DMS53 treated with DMSO at 0.1 percent for 48 hours (cell line): ENCODE results near the gene GADL1.

Experiments used
- DNase-seq: peaks from one replicate; lab custom pipeline; 2025; ENCODE audit not compliant: unreplicated experiment; lab: John Stamatoyannopoulos, UW

The GADL1 gene

DNA sequence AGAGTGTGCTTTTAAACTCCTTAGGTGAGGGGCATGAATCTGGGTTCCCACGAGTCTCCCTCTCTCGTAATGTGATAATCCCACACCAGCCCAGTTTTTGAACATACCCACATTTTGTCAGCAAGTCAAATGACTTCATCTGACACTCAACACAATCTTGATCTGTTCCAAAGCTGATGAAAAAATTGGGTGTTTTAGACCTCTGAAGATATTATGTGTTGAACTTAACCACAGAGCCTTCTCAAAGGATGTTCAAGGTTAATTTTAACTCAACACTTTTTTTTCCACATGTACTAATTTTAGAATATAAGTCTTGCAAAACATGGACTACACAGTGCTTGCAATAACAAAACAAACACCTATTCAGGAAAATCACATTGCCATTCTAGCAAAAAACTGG lies 164.9 kb downstream of the GADL1 start:
- no peak for DNase-seq

DNA sequence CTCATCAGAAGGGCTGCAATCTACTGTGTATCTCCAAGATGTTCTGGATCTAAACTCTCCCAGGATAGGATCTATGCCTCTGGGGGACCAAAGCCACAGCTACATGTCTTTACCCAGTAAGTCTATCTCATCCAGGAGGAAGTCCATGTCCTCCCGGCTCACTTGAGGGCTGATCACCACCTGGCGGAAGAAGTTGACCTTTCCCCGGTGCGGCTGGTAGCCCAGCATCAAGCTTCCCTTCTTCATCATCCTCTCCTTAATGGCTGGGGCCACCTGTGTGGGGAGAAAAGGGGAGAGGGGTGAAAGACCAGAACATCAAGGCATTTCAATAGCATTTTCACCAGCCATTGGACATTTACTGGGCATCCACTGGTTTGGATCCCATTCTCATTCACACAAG lies 166.3 kb downstream of the GADL1 start:
- no peak for DNase-seq

DNA sequence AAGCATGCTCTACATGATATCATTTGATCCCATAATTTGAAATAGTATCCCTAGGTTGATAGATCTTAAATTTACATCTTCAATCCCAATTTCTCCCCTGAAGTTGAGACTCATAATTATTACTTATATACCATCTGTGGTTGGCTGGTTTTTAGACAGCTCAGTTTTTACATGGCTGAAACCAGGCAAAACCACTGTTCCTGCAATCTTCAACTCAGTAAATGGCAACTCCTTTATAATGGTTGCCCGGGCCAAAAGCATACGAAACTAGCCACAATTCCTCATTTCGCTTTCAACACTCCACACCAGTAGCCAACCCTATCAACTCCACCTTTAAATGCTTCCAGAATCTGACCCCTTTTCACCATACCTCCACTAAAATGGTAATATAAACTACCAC lies 169.6 kb downstream of the GADL1 start:
- DNase-seq, result no peak

- no peak for DNase-seq
These were observed 171.2 kb downstream of the GADL1 start for GRCh38 chr3:30723211-30723610.

- DNase-seq, result no peak
These were observed 173.2 kb downstream of the GADL1 start for GRCh38 chr3:30721314-30721634.

DNA sequence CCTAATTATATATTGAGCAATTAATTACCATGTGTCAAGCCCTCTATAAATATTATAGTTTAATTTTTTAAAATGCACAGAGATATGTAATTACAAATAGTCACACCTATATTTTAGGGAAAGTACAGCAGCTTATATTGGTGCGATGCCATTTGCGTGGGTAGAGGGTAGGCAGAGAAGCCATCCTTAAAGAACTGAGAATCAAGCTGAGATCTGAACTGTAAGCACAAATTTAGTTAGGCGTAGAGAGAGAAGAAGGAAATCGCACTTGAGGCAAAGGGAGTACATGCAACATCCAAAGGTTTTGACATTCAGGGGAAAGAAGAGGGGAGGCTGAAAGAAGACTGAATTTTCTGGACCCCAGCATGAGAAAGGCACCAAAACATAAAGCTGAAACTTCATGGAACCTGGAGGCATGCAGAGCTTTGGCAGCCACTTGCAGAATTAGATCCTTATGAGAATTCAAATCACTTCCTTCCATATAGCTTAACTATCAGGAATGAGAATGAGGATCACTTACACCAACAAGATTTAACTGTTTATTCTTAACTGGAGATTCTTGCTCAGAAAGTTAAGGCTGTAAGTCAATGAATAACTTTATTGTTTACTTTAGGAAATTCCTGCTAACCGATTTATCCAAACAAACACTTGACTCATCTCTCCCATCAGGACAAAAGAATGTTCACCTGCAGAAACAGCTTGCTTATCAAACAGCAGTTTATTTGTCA lies 173.7 kb downstream of the GADL1 start:
- peak; percentile 16 for DNase-seq

GRCh38 chr3:30719536-30719935 lies 174.9 kb downstream of the GADL1 start:
- DNase-seq, result no peak

DNA sequence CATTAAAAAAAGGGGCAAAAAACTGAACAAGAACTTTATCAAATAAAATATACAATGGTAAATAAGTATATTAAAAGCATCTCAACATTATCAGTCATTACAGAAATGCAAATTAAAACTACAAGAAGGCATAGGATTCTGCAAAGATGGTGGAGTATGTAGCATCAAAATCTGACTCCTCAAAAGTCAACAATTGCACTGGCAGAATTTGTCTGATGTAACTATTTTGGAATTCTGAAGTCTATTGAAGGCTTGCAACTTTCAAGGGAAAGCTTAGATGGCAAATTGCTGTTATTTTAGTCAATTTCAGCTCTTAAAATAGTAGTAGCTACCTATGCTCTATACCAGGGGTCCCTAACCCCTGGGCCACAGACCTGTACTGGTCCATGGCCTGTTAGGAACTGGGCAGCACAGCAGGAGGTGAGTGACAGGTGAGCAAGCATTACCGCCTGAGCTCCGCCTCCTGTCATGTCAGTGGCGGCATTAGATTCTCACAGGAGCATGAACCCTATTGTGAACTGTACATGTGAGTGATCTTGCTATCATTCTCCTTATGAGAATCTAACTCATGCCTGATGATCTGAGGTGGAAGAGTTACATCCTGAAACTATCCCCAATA lies 180.5 kb downstream of the GADL1 start:
- no peak for DNase-seq

- no peak for DNase-seq
These were observed 181.5 kb downstream of the GADL1 start for GRCh38 chr3:30712991-30713390.

DNA sequence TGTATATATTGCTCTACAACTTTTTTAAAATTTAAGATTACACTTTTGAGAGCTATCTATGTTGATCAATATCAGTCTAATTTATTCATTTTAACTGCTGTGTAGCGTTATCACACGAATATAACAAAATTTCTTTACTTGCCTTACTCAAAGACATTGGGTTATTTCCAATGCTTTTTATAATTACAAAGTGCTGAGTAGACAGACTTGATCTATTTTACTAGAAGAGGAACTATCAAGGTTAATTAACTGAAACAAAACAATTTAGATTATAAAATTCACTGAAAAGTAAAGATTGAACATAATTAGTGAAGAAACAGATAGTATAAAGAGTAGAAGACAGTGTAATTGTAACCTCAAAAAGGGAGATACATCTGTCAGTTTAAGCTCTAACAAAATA lies 182.6 kb downstream of the GADL1 start:
- no peak for DNase-seq

- DNase-seq, result no peak
These were observed 183.3 kb downstream of the GADL1 start for GRCh38 chr3:30711151-30711550.

- DNase-seq, result no peak
These were observed 184.4 kb downstream of the GADL1 start for GRCh38 chr3:30710017-30710416.

DNA sequence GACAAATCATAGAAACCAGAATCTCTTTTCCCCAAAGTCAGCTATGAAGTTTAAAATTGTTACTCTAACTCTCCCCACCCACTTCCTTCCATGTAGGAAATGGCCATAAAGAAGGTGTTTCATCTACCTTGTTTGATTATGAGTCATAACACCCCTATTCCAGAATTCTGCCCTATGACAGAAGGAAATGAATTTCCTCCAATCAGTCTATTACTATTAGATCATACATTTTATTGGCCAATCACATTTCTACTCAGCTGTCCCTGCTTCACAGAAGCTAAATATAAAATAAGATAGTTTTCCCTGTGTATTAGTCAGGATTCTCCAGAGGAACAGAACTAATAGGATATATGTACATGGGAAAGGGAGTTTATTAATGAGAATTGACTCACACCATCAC lies 186.0 kb downstream of the GADL1 start:
- DNase-seq, result no peak

DNA sequence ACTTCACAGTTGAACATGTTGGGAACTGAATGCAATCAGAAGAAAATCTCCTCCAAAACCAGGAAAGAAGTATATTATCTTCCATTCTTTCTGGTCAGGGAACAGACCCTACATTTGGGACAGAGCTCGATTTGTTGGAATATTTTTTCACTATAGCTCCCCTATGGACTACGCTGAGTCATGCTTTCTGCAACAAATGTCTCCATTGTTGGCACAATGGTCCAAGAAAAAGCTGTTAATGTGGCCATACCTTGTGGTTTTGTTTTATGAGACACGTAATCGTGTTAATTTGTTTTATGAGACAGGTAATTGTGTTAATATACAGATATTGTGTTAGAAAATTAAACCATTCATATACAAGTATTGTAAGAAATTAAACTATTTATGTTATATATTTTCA lies 186.6 kb downstream of the GADL1 start:
- no peak for DNase-seq

DNA sequence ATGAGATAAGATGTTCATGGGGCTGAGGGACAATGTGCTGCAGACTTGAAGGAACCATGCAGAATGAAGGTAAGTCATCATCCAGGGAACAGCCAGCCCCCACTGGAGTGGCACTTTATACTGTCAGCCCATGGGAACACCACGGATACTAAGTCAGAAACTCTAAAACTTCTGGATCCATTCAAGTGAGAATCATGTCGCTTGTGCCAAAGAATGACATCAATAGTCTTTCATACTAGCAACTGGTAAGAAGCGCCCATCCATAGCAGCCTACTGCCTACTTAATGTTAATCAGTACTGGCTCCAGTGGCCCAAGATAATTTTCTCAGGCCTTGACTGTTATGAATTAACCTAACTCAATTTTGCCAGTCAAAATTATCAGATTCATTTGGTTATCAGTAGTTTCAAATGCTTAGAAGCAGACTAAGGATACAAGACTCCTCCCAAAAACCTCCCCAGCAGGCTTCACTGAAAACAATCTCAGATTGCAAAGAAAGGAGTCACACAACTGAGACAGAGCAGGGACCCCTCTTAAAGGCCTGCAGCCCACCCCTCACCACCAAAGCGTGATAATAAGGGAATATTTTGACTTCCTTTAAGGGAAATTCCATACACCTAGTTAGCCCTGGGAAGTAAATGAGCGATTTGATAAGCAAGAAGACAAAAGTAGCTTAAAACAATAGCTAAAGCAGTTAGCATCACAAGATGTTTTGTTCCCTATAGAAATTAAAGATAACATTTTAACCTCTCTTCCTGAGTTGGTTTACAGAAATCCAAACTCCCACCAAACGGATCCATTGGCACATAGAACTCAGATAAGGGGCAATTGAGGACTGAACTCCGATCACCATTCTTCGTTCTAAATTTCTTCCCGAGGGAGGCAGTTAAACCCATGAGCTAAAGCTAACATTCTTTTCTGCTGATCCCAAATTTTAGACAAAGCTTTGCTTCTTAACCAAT lies 189.2 kb downstream of the GADL1 start:
- no peak for DNase-seq

DNA sequence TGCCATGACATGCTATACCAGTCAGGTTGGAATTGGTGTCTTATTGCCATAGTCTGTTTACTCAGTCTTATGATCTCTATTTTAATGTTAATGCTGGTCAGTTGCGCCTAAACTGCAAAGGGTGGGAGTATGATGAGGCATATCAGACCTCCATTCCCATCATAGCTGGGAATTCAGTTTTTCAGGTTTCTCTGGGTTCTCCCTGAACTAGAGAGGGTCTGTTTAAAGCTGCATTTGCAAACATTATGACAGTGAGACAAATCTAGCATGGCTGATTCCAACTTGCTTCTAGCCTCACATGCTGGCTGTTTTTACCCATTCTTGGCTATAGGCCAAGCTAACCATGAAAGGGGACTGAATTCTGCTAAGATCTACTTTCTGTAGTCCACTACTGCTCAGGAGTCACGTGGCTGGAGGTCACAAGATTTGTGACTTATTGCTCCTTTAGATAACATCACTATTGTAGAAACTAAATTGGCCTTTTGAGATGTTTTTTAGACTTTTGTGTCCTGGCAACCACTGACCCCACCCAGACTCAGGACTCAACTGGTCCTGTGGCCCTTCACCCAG lies 191.5 kb downstream of the GADL1 start:
- DNase-seq, result no peak

GRCh38 chr3:30702038-30702827 lies 192.2 kb downstream of the GADL1 start:
- DNase-seq, result no peak

DNA sequence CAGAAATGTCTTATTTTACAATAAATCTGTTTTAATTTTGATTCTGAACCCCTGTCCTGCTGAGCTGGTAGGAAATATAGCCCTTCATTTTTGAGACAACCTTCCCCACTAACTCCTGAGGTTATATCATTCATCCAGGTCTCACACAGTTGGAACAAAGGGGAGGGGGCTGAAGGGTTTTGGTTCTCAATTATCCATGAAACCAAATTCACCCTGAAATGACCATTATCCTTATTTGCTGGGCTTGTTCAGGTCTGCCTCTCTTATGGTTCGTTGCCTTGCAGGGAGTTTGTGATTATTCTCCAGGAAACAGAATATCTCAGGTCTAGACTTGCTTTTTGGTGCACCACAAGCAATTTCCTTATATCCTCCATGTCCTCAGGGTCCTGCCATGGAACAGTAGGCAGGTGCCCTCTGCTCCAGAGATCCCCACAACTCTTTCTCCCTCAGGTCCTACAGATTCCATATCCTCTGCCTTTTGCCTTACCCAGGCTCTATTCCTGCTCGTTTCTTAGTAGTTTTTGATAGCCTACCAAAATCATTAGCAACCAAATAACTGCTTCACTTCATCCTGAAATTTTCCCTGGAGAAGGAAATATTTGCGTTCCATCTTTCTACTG lies 193.6 kb downstream of the GADL1 start:
- DNase-seq, result no peak

GRCh38 chr3:30699927-30700326 lies 194.5 kb downstream of the GADL1 start:
- DNase-seq, result no peak

DNA sequence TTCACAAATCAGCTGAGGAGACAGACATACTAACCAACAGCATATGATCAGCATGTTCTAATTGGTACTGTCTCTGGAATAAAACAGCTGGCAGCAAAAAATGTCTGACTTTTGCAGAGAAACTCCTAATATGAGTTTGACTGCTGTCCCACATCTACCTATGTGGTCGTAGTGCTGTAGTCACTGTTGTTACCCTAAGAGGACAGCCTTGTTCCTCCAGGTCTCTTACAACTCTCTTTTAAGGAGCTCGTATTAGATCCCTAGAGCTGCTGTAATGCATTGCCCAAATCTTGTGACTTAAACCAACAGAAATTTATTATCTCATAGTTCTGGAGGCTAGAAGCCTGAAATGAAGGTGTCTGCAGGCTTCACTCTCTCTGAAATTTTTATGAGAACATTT lies 195.9 kb downstream of the GADL1 start:
- no peak for DNase-seq
